Spleen (tissue), 11 donors: ENCODE measurements around the gene DERL2. TPM values are rescaled to one million over a fixed set of nuclear protein-coding genes. Genes with fewer than 3 reads are reported as not detected.
"Not testable (repeated sequence)": the region's sequence is repeated elsewhere in the genome, so short reads cannot be mapped to it uniquely, and the experiment has no call there.

Experiments used
- DNase-seq: peaks from one replicate; pipeline ENCODE4 v3.0.0-alpha.2; 2020
- H3K27ac ChIP-seq, 8 donors: fragments of 200-600 bp; sonication (generic) in 7 of 8; 1 replicate in 4 of 8; 2 replicates in 4 of 8; pipeline versions ENCODE4 v1.5.0 to v1.8.0; 2016 to 2021; ENCODE audit warnings: inconsistent platforms in 4 of 8, mild to moderate bottlenecking in 4 of 8, moderate library complexity in 1 of 8
- H3K27me3 ChIP-seq, 7 donors: fragments of 200-600 bp; sonication (generic) in 6 of 7; replicated peaks in 1 of 7; 1 replicate in 4 of 7; 2 replicates in 3 of 7; pipeline versions ENCODE4 v1.5.0 to v1.8.0; 2016 to 2021; ENCODE audit warnings: inconsistent platforms in 3 of 7, mild to moderate bottlenecking in 1 of 7
- H3K36me3 ChIP-seq, 6 donors: fragments of 200-600 bp; sonication (generic) in 5 of 6; 1 replicate in 4 of 6; 2 replicates in 2 of 6; pipeline versions ENCODE4 v1.5.0 to v1.8.0; 2016 to 2021; ENCODE audit warnings: inconsistent platforms in 2 of 6
- H3K4me1 ChIP-seq, 6 donors: fragments of 200-600 bp; sonication (generic) in 5 of 6; 1 replicate in 3 of 6; 2 replicates in 3 of 6; pipeline versions ENCODE4 v1.5.0 to v1.8.0; 2016 to 2021; ENCODE audit warnings: inconsistent platforms in 3 of 6
- H3K4me3 ChIP-seq, 8 donors: fragments of 200-600 bp; sonication (generic) in 7 of 8; 1 replicate in 4 of 8; 2 replicates in 4 of 8; pipeline versions ENCODE4 v1.5.0 to v1.8.0; 2016 to 2021; ENCODE audit warnings: inconsistent platforms in 4 of 8, mild to moderate bottlenecking in 4 of 8, moderate library complexity in 2 of 8
- H3K9me3 ChIP-seq, 8 donors: fragments of 200-600 bp; sonication (generic) in 7 of 8; 1 replicate in 4 of 8; 2 replicates in 4 of 8; pipeline versions ENCODE4 v1.5.0 to v1.8.0; 2016 to 2021; ENCODE audit warnings: inconsistent platforms in 4 of 8
- CTCF ChIP-seq, 11 experiments: fragments of 200-600 bp in 7 of 11; fragments of 450-650 bp in 4 of 11; sonication (generic) in 4 of 11; IDR thresholded peaks in 8 of 11; conservative IDR thresholded peaks in 3 of 11; 1 replicate in 7 of 11; 2 replicates in 4 of 11; pipeline versions ENCODE4 v1.4.0 to v1.8.0; 2016 to 2021; ENCODE audit warnings: antibody characterized with exemption in 11 of 11, inconsistent platforms in 4 of 11, mild to moderate bottlenecking in 1 of 11
- POLR2A ChIP-seq, 3 donors: fragments of 450-650 bp; IDR thresholded peaks; one replicate each; pipeline ENCODE4 v1.5.1; 2017; ENCODE audit warnings: antibody characterized with exemption in 3 of 3, mild to moderate bottlenecking in 1 of 3
- POLR2AphosphoS5 ChIP-seq, 3 donors: sonication (generic); formaldehyde crosslinking; IDR thresholded peaks; one replicate each; pipeline ENCODE4 v1.5.1; 2017; ENCODE audit warnings: antibody characterized with exemption in 3 of 3
- WGBS, 5 donors: extraction: QIAGEN DNeasy Blood & Tissue Kit in 3 of 5; methylation state at CpG; one replicate each; pipeline versions ENCODE4 v1.1.5 to v1.1.7; 2013 to 2018; 5-methylcytosine and 5-hydroxymethylcytosine counted together
- intact Hi-C: fragments of 100-400 bp; cut with DNase I; formaldehyde crosslinking; loops from one replicate; pipeline ENCODE4 v1.15.0; 2023; ENCODE audit warnings: low total_unique reads
- polyA plus RNA-seq, 3 donors: library from polyadenylated mRNA; stranded (reverse); fragments of 200-250 nt; gene quantifications; one replicate each; pipeline ENCODE4 v1.2.1, GENCODE V29; 2013
- total RNA-seq, 7 donors: library from RNA; depleted of rRNA in 3 of 7; stranded (reverse); fragments of >200 nt in 3 of 7; fragmentation: NEBNext Ultra II Directional in 4 of 7; extraction: Animal tissue kit (Norgen Biotek cat#: 25700) in 4 of 7; gene quantifications; one replicate each; pipeline versions ENCODE4 v1.1.0 to v1.2.1, GENCODE V29; 2016 to 2021
- donor health status: healthy with polysubstance abuse.
- donor health status: DM: no; HTN: no; CAD: no; lungs with moderate emphysema.
- donor health status: DM: no; HTN: no; CAD: no.
- donor health status: Bipolar disorder and iron deficiency.
- donor health status: healthy.
- donor health status: DM: no; HTN: no; CAD: no.
- donor health status: DM: yes; HTN: yes; CAD: no.

DERL2 gene
- total and polyA plus RNA-seq, 10 donors, result 37.1 to 67.7 (median 51.5) TPM

GRCh38 chr17:5443728-5444127 lies 42.2 kb downstream of the DERL2 start:
- no peak for DNase-seq
- TF ChIP-seq CTCF (IDR thresholded peaks at IDR 0.05 in 8 of 11, conservative IDR thresholded peaks at IDR 0.05 in 3 of 11), result no peak
- no peak for TF ChIP-seq POLR2AphosphoS5 (IDR thresholded peaks at IDR 0.05)
- TF ChIP-seq POLR2A (IDR thresholded peaks at IDR 0.05), result no peak
- Histone ChIP-seq H3K36me3 (peaks cover 4 to 79% (median 52%) of the 10 kb centered on the region in 6 donors), H3K4me3 (no peak overlapping the region), H3K27me3 (no peaks in the 10 kb centered on the region), H3K27ac (no peak overlapping the region), H3K4me1 (peaks cover 0 to 12% (median 8%) of the 10 kb centered on the region in 6 donors), H3K9me3 (no peaks in the 10 kb centered on the region)
- intact Hi-C loops, result no loop called here
- WGBS, 5 donors, result 94 to 99% (median 95%) methylated on average over 4 to 6 of the region's 6 CpGs

DNA sequence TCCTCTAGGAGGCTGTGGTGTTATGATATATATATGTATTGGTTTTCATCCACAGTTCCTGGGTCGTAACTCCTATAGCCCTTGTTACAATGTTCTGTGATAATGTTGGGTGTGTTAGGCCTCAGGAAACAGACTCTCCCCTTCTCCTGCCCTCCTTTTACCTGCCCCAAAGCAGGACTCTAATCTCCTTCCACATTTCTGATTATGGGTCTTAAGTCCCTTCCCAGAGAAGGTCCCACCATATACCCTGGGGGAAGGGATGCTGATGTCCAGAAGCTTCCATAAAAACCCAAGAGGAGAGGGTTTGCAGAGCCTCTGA lies 46.6 kb downstream of the DERL2 start:
- H3K36me3 ChIP-seq, result peaks cover 0 to 71% (median 35%) of the 10 kb centered on the region in 6 donors
- peak in 7 of 11 experiments; percentile 3 to 71 (median 44) for TF ChIP-seq CTCF (IDR thresholded peaks at IDR 0.05 in 8 of 11, conservative IDR thresholded peaks at IDR 0.05 in 3 of 11)
- no peak for TF ChIP-seq POLR2AphosphoS5 (IDR thresholded peaks at IDR 0.05)
- no peak for TF ChIP-seq POLR2A (IDR thresholded peaks at IDR 0.05)
- no peak for DNase-seq
- intact Hi-C loops, result loop anchor here (10.0 kb wide), 1 partner anchor 185 kb away; no protein-coding TSS in a partner anchor
- no peaks in the 10 kb centered on the region for H3K27me3 ChIP-seq
- H3K4me3 ChIP-seq, result peak overlapping the region; percentile 87 to 100 (median 94)
- H3K27ac ChIP-seq, result peak overlapping the region; percentile 78 to 89 (median 84)
- WGBS, 5 donors, result 7 to 35% (median 17%) methylated on average over 1 of the region's 1 CpG
- peaks cover 21 to 47% (median 36%) of the 10 kb centered on the region in 6 donors for H3K4me1 ChIP-seq
- H3K9me3 ChIP-seq, result no peaks in the 10 kb centered on the region

DNA sequence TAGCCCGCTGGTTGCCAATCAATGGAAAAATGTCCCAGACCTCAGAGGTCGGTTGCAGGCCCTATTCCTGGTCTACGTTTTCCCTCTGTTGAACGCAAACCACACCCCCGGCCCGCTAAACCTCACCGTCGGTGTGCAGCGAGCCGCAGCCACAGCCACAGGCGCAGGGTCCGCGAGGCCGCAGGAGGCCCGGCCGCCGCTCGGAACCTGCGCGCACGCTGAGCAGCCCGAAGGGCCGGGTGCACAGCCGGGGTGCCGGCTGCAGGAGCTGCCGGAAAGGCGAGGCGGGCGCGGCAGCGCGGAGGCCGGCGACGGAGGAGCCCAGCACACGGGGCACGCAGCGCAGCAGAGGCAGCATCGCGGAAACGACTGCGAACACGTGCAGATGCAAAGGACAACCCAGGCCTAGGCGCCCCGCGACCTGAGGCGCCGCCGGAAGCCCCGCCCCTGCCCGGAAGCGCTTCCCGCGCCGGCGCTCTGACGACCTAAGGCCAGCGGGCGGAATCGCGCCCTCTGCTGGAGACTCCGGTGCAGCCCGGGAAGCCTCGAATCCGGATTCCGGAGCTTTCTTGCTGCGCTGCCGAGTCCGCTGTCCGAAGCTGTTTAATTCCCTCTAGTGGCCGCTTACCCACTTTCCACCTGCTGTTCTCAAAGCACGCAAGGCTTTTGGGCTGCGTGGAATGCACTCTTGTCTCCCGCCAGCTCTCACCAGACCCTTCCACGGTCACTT lies 47.1 kb downstream of the DERL2 start, which contains the start of gene C1QBP:
TSS of gene C1QBP (minus strand) at position 440 of the 730 bp plus-strand sequence. CDS start at position 358, 82 bp downstream.
- H3K9me3 ChIP-seq, result no peaks in the 10 kb centered on the region
- H3K27me3 ChIP-seq, result no peaks in the 10 kb centered on the region
- H3K36me3 ChIP-seq, result peaks cover 0 to 71% (median 35%) of the 10 kb centered on the region in 6 donors
- H3K27ac ChIP-seq, result peak within 1 kb of the TSS; percentile 78 to 89 (median 84)
- peak within 1 kb of the TSS; percentile 87 to 100 (median 94) for H3K4me3 ChIP-seq
- H3K4me1 ChIP-seq, result peaks cover 21 to 47% (median 36%) of the 10 kb centered on the region in 6 donors
- peak; percentile 97 for DNase-seq
- TF ChIP-seq CTCF (IDR thresholded peaks at IDR 0.05 in 8 of 11, conservative IDR thresholded peaks at IDR 0.05 in 3 of 11) (peak; percentile 97 to 100 (median 99)), POLR2A (IDR thresholded peaks at IDR 0.05) (peak in 1 of 3 donors; percentile 17), POLR2AphosphoS5 (IDR thresholded peaks at IDR 0.05) (peak; percentile 81 to 94 (median 90))
- intact Hi-C loops, result loop anchor here (10.0 kb wide), 1 partner anchor 184 kb away; no protein-coding TSS in a partner anchor
- 0 to 1% (median 0%) methylated on average over 16 to 75 of the region's 75 CpGs for WGBS, 5 donors

DNA sequence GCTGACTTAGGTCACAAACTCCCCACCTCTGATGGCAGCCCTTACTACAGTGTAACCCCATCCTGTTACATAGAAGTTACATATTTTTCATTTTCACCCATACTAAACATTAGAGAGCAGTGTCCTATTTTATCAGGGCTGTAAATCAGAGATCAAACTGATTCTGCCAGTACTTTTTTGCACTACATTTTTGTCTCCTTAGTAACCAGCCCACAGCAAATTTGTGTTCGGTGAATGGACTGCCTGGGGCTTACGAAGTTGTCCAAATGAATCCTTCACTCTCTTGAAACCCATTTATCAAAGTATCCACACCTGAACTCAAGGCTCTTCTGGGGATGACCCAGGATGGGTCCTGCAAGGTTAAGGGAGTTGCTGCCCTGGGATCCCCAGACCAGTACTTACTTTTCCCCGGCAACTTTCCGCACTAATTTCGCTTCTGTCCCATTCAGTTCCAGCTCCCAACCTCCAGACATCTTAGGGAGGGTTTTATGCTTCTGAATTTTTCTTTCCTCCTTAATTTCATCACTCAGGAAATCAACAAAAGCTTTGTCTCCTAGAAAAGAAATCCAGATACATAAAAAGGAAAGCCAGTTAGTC lies 48.2 kb downstream of the DERL2 start:
- Histone ChIP-seq H3K27ac (peak overlapping the region in 3 of 8 donors; percentile 81 to 88 (median 84)), H3K27me3 (no peaks in the 10 kb centered on the region), H3K9me3 (no peaks in the 10 kb centered on the region), H3K36me3 (peaks cover 0 to 71% (median 39%) of the 10 kb centered on the region in 6 donors), H3K4me1 (peaks cover 21 to 47% (median 36%) of the 10 kb centered on the region in 6 donors), H3K4me3 (peak overlapping the region; percentile 87 to 100 (median 94))
- intact Hi-C loops, result loop anchor here (10.0 kb wide), 1 partner anchor 183 kb away; no protein-coding TSS in a partner anchor
- WGBS, 5 donors, result 65 to 76% (median 70%) methylated on average over 5 of the region's 5 CpGs
- TF ChIP-seq POLR2AphosphoS5 (IDR thresholded peaks at IDR 0.05), result no peak
- TF ChIP-seq POLR2A (IDR thresholded peaks at IDR 0.05), result no peak
- TF ChIP-seq CTCF (IDR thresholded peaks at IDR 0.05 in 8 of 11, conservative IDR thresholded peaks at IDR 0.05 in 3 of 11), result no peak
- no peak for DNase-seq

GRCh38 chr17:5435781-5436315 lies 50.1 kb downstream of the DERL2 start:
- Histone ChIP-seq H3K4me1 (peaks cover 21 to 47% (median 36%) of the 10 kb centered on the region in 6 donors), H3K36me3 (peaks cover 2 to 72% (median 56%) of the 10 kb centered on the region in 6 donors)
- H3K9me3 ChIP-seq, H3K27ac ChIP-seq, H3K27me3 ChIP-seq, DNase-seq, H3K4me3 ChIP-seq: not testable (repeated sequence)
- 86 to 90% (median 89%) methylated on average over 9 to 12 of the region's 12 CpGs for WGBS, 5 donors
- intact Hi-C loops, result loop anchor here (10.0 kb wide), 1 partner anchor 181 kb away; no protein-coding TSS in a partner anchor
